HG03045 (cell line): ENCODE data around the gene DMRTC2.

Experiments
- ATAC-seq: cut with Tn5 transposase; IDR thresholded peaks from one replicate; pipeline ENCODE4 v1.9.1; 2021; ENCODE audit warnings: mild to moderate bottlenecking, moderate library complexity; ENCODE audit not compliant: unreplicated experiment

DMRTC2 gene

GRCh38 chr19:41845001-41845050 lies at the start of gene DMRTC2:
DMRTC2 (plus strand) TSS chr19:41845042; CDS start chr19:41847429, 2,387 bp downstream.
- ATAC-seq = no peak

GRCh38 chr19:41796362-41796761 lies 48.5 kb upstream of the DMRTC2 start, which contains the start of gene CEACAM3:
CEACAM3 (plus strand) TSS chr19:41796587; CDS start chr19:41796678, 91 bp downstream.
- ATAC-seq = no peak

DNA sequence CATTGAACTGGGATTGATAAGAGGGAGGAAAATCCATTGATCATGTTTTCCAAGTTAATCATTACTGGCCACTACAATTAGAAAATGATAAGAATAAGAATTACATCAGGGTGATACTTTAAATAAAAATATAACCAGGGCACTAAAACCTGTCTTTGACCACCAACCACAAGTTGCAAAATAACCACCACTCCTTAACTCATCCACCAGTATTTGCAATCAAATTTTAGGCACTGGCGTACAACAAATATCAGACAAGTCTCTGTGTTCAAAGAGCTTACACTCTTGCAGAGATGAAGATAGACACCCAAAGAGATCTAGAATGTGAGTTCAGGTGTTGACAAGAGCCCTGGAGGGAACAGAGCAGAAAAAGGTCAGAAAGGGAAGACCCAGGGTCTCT lies 47.9 kb upstream of the DMRTC2 start:
- no peak for ATAC-seq

DNA sequence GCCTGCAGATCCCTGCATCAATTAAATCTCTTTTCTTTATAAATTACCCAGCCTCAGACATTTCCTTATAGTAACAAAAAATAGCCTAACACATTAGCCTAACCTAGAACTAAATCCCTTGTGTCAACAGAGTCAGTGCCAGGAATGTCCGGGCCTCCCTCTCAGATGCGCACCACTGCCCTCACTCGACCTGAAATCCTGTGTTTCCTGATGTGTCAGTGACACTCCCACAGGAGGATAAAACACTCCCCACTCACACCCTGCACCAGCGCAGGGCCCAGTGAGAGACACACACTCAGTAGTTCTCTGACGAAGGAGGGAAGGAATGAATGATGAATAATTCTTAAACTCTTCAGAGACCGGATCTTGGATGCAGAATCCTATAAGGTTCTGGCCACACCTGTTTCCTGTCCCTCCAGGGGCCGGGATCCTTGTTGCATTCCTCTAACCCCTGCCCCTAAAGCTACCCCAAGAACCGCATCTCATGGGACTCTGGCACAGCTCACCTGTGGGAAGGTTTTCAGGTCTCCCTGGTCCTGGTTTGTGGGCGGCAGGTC lies 45.3 kb upstream of the DMRTC2 start:
- ATAC-seq = no peak

DNA sequence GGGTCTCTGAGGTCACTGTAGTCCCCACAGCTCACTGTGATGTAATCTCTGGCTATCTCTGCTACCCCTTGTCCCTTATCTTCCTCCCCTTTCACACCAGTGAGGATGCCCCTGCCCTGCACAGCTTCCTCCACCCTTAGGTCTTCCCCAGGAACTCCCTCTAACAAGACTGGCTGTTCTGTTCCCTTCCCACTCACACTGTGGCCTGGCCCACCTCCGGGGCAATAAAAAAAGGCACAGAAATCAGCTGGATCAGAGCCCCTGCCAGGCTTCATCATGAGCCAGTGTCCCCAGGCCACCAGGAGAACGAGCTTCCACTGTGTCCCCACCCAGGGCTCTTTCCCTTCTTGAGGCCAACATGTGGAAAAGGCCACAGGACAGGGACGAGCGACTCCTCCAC lies 43.8 kb upstream of the DMRTC2 start:
- no peak for ATAC-seq

DNA sequence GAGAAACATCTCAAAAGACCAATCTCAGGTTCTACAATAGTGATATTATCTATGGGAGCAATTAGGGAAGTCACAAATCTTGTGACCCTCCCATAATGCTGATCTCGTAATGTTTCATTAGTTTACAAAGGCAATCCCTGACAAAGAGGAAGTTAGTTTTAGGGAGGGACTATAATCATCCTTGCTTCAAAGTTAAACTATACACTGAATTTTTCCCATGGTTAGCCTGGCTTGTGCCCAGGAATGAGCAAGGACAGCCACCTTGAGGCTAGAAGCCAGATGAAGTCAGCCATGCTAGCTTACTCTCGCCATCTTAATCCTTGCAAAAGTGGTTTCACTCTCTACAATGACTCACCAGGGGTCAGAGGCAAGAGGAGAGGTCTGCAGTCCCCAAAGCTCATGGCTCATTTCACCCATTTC lies 43.0 kb upstream of the DMRTC2 start:
- no peak for ATAC-seq

DNA sequence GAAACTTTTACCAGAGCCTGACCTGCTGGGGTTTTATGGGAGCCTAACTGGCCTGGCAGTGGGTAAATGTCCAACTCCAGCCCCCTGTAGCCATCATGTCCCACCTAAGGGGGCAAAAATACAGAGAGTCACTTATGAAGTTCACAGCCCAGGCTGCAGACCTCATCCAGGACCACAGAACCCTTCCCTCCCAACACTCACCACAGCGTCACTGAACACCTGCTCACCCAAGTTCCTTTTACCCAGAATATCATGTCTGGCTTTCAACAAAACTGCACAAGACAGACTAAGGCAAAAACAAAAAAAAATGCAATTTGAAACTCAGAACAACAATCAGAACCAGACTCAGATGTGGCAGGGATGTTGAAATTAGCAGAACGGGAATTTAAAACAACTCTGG lies 42.1 kb upstream of the DMRTC2 start:
- ATAC-seq = no peak

- no peak for ATAC-seq
These were observed 40.5 kb upstream of the DMRTC2 start for GRCh38 chr19:41804336-41804735.

DNA sequence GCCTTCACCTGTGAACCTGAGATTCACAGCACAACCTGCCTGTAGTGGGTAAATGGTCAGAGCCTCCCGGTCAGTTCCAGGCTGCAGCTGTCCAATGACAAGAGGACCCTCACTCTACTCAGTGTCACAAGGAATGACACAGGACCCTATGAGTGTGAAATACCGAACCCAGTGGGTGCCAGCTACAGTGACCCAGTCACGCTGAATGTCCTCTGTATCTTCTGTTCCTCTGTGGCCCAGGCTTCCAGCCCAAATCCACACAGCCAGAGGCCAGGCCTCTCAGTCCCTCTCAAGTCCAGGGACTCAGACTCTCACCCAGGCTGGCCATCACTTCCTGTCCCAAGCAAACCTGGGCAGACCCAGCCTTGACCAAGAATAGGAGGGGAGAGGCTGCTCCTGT lies 37.7 kb upstream of the DMRTC2 start:
- no peak for ATAC-seq

DNA sequence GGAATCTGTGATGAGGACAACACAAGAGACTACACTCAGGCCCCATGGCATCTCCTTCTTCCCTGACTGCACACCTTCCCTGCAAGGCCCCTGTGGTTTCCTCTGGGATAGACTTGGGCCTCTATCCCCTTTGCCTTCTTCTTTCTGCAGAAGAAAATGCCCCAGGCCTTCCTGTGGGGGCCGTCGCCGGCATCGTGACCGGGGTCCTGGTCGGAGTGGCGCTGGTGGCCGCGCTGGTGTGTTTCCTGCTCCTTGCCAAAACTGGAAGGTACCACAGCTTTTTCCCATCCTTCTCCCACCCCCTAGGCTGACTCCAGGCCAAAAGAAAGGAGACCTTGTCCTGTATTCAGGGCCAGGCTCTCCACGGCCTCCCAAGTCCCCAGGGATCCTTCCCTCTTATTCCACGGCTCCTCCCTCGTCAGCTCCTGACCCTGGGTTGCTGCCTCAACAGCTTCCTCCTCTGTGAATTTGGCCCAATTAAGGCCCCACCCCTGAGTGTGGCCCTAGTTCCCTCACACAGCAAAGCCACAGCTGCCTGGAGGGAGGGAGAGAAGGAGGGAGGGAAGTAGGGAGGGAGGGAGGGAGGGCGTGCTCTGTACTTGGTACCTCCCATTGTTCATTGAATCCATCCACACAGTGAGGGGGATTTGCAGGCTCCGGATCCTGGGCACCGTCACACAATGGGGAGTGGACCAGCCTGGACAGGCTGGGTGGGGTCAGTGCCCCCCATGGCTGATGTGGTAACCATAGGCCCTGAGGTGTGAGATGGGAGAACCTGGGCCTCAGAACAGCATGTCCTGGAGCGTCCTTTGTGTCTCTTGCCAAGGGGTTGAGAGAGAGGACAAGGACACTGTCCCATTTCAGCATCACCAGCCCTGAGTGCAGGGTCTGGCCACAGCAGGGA lies 35.9 kb upstream of the DMRTC2 start:
- no peak for ATAC-seq

GRCh38 chr19:41810301-41810700 lies 34.5 kb upstream of the DMRTC2 start:
- ATAC-seq = no peak

- no peak for ATAC-seq
These were observed 33.8 kb upstream of the DMRTC2 start for GRCh38 chr19:41811036-41811435.

GRCh38 chr19:41811981-41812380 lies 32.9 kb upstream of the DMRTC2 start:
- ATAC-seq = no peak

GRCh38 chr19:41813911-41814310 lies 30.9 kb upstream of the DMRTC2 start:
- no peak for ATAC-seq

- ATAC-seq = no peak
These were observed 29.5 kb upstream of the DMRTC2 start for GRCh38 chr19:41815301-41815700.

DNA sequence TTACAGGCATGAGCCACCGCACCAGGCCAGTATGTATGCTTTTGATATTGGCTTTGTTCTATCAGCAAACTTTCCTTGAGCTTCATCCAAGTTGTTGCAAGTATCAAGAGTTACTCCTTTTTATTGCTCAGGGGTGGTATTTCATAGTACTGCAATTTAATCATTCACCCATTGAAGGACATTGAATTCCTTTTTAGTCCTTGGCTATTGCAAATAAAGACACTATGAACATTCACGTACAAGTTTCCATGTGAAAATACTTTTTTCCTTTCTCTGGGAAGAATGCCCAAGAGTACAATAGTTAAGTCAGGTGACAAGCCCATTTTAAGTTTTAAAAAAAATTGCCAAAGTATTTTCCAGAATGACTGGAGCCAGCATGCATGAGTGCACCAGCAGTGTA lies 28.1 kb upstream of the DMRTC2 start:
- no peak for ATAC-seq

- ATAC-seq = no peak
These were observed 23.7 kb upstream of the DMRTC2 start for GRCh38 chr19:41821003-41821735.

DNA sequence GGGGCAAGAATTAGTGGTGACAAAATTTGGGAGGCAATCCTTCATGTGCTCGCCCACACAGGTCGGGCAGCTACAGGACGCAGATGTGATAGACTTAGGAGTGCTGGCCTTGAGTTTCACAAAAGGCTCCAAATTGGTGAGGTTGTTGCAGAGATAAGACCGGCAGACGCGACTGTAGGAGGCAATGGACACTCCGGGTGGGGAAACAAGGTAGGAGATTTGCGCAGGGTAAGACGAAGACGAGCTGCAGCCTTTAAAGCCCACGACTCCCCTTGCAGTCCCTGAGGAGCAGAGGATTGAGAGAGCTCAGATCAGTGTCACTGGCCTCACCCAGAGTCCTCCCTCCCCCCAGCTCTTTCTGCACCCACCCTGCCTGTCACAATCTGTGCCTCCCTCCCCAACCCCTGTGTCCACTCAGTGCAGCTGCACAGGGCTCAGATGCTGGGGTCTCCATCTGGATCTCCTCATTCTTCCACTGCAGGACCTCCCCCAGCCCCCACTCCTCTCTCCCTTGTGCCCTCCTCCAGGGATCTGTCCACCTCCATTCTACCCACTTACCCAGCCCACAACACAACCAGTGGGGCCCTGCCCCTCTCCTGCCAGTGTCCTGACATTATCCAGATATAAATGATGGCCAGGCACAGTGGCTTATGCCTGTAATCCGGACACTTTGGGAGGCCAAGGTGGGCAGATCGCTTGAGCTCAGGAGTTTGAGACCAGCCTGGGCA lies 6.7 kb upstream of the DMRTC2 start:
- no peak for ATAC-seq

- no peak for ATAC-seq
These were observed 5.6 kb upstream of the DMRTC2 start for GRCh38 chr19:41839211-41839610.

- ATAC-seq = no peak
These were observed 1.5 kb upstream of the DMRTC2 start for GRCh38 chr19:41843371-41843770.

DNA sequence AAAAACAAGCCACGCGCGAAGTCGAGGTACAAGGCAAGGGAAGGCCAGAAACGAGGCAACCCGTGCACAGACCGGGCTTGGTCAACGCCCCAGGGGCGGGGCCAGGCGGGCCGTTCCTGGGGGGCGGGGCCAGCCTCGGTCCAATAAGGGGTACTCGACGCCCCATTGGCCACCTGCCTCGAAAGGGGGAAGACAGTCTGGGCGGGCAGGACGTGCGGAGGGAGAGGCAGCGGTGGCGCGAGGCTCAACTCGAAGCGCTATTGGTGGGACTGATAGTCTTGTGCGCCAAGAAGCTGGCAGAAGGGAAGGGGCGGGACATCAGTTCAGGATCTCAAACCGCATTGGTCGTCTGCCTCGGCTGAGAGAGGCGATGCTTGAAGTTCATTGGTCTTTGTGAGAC lies 241 bp upstream of the DMRTC2 start, which contains the start of gene LYPD4:
Gene LYPD4 (minus strand): TSS at position 83 of the 400 bp plus-strand sequence. CDS start 5,398 bp downstream, outside the sequence.
- no peak for ATAC-seq
